Lower leg skin (tissue), 3 donors: Measurements from ENCODE around the gene NEO1.

Experiments
- CTCF ChIP-seq, 3 donors: fragments of 450-650 bp; IDR thresholded peaks; one replicate each; pipeline ENCODE4 v1.5.1; 2016; ENCODE audit warnings: antibody characterized with exemption in 3 of 3, mild to moderate bottlenecking in 3 of 3, moderate library complexity in 2 of 3
- POLR2A ChIP-seq, 2 donors: fragments of 450-650 bp; IDR thresholded peaks; one replicate each; pipeline ENCODE4 v1.6.1; 2016 to 2017; ENCODE audit warnings: antibody characterized with exemption in 2 of 2, mild to moderate bottlenecking in 1 of 2, moderate library complexity in 1 of 2

GRCh38 chr15:73305331-73306211 is 253.3 kb downstream of the NEO1 start:
- TF ChIP-seq CTCF (IDR thresholded peaks at IDR 0.05) (no peak), POLR2A (IDR thresholded peaks at IDR 0.05) (no peak)
